ENCODE results near the gene ZNF516.

Gene ZNF516

DNA sequence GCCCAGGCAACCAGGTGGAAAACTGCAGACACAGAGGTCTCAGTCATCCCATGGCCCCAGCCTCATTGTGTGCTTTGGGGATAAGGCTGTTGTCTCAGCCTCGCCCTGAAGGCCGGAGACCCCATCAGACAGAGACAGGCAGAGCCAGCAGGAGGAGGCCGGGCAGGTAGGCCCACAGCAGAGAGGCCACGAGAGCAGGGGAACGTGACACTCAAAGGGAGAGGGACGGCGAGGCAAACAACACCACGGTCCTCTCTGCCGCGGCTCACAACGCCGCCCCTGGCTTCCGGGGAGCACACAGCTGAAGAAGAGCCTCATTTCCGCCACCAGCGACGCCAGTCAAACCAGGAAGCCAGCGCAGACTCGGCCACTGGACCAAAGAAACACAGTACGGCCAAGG is 103.3 kb downstream of the ZNF516 start:
- Histone ChIP-seq H3K27ac (no peak overlapping the region), H3K4me3 (ENCODE audit: low read depth, low read length) (no peak overlapping the region), H3K36me3 (replicated peaks) (no peaks in the 10 kb centered on the region), H3K27me3 (replicated peaks) (no peaks in the 10 kb centered on the region)
- TF ChIP-seq, protein P1, sequence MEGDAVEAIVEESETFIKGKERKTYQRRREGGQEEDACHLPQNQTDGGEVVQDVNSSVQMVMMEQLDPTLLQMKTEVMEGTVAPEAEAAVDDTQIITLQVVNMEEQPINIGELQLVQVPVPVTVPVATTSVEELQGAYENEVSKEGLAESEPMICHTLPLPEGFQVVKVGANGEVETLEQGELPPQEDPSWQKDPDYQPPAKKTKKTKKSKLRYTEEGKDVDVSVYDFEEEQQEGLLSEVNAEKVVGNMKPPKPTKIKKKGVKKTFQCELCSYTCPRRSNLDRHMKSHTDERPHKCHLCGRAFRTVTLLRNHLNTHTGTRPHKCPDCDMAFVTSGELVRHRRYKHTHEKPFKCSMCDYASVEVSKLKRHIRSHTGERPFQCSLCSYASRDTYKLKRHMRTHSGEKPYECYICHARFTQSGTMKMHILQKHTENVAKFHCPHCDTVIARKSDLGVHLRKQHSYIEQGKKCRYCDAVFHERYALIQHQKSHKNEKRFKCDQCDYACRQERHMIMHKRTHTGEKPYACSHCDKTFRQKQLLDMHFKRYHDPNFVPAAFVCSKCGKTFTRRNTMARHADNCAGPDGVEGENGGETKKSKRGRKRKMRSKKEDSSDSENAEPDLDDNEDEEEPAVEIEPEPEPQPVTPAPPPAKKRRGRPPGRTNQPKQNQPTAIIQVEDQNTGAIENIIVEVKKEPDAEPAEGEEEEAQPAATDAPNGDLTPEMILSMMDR (IDR thresholded peaks at IDR 0.05; ENCODE audit: low read depth, low read length, missing control alignments), result no peak
- in situ Hi-C loops (cut with HindIII; ENCODE audit: low pct_ligation_motif_present, low sequenced_read_pairs), result no loop called here
- no peak for DNase-seq

DNA sequence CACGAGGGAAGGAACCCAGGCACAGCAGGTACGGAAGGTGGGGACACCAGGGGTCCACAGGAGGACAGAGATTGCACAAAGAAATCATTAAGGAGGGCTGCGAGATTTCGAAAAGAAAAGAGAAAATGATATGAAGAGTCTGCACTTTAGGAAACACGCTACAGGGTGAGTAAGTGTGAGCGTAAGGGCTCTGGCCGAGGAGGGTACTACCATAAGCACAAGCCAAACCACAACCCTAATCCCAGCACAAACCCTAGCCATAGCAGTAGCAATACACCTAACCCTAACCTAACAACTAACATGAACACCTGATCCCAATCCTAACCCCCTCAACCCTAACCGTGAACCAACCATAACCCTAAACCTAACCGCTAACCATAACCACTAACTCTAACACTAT is 104.0 kb downstream of the ZNF516 start:
- Histone ChIP-seq H3K27me3 (replicated peaks) (no peaks in the 10 kb centered on the region), H3K4me3 (ENCODE audit: low read depth, low read length) (no peak overlapping the region), H3K27ac (no peak overlapping the region), H3K36me3 (replicated peaks) (no peaks in the 10 kb centered on the region)
- no peak for DNase-seq
- in situ Hi-C loops (cut with HindIII; ENCODE audit: low pct_ligation_motif_present, low sequenced_read_pairs), result no loop called here
- TF ChIP-seq, protein P1 (IDR thresholded peaks at IDR 0.05; ENCODE audit: low read depth, low read length, missing control alignments), result no peak

DNA sequence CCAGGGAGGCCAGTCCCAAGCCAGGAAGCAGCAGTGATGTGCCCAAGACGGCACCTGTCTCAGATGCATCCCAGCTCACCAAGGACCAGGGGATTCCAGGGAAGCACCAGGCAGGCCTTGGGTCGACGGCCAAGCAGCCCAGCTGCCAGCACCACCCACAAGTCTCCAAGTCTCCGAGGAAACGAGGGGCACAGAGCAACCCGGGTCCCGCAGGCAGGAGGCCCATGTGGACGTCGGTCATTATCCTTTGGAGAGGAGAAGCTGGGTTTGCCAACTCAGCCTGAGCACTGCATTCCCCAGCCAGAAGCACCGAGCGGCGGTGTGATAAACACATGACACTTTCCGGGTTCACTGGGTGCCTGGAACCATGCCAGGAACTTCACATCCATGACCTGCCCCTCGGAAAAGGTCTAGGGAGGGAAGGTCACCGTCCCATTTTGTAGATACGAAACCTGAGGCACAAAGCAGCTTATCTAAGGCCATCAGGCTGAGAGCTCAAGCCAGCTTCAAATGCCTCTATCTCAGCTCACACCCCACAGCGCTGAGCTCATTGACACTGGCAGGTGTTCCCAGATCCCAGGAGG is 104.5 kb downstream of the ZNF516 start:
- in situ Hi-C loops (cut with HindIII; ENCODE audit: low pct_ligation_motif_present, low sequenced_read_pairs), result no loop called here
- DNase-seq, result no peak
- TF ChIP-seq, protein P1 (IDR thresholded peaks at IDR 0.05; ENCODE audit: low read depth, low read length, missing control alignments), result no peak
- H3K4me3 ChIP-seq (ENCODE audit: low read depth, low read length), result no peak overlapping the region
- no peak overlapping the region for H3K27ac ChIP-seq
- no peaks in the 10 kb centered on the region for H3K27me3 ChIP-seq (replicated peaks)
- H3K36me3 ChIP-seq (replicated peaks), result no peaks in the 10 kb centered on the region

- H3K27ac ChIP-seq, result no peak overlapping the region
- in situ Hi-C loops (cut with HindIII; ENCODE audit: low pct_ligation_motif_present, low sequenced_read_pairs), result no loop called here
- TF ChIP-seq, protein P1 (IDR thresholded peaks at IDR 0.05; ENCODE audit: low read depth, low read length, missing control alignments), result no peak
- no peaks in the 10 kb centered on the region for H3K27me3 ChIP-seq (replicated peaks)
- no peaks in the 10 kb centered on the region for H3K36me3 ChIP-seq (replicated peaks)
- H3K4me3 ChIP-seq (ENCODE audit: low read depth, low read length), result no peak overlapping the region
- no peak for DNase-seq
These were observed 105.3 kb downstream of the ZNF516 start for GRCh38 chr18:76389716-76390115.

DNA sequence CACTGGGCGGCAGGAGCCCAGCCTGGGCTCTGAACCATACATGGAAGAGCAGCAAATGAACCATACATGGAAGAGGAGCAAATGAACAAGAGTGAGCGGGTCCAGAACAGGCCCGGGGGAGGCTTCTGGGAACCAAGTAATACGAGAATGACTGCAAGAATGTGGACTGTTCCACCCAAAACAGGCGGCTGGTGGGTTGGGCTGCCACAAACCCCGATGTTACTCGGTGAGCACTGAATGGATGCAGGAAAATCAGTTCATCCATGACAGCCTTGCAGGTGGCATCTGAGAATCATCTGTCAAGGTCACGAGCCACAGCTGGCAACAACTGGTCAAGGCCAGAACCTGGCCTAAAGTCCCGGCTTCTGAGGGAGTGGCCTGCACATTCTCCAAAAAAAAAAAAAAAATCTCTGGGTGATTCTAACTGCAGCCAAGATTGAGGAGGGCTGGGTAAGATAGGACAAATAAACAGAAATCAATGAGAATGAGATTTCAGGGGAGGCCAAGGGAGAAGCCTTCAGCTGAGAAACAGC is 106.1 kb downstream of the ZNF516 start:
- TF ChIP-seq, protein P1 (IDR thresholded peaks at IDR 0.05; ENCODE audit: low read depth, low read length, missing control alignments), result no peak
- no peaks in the 10 kb centered on the region for H3K27me3 ChIP-seq (replicated peaks)
- H3K36me3 ChIP-seq (replicated peaks), result no peaks in the 10 kb centered on the region
- DNase-seq, result no peak
- H3K4me3 ChIP-seq (ENCODE audit: low read depth, low read length), result no peak overlapping the region
- no peak overlapping the region for H3K27ac ChIP-seq
- in situ Hi-C loops (cut with HindIII; ENCODE audit: low pct_ligation_motif_present, low sequenced_read_pairs), result no loop called here

DNA sequence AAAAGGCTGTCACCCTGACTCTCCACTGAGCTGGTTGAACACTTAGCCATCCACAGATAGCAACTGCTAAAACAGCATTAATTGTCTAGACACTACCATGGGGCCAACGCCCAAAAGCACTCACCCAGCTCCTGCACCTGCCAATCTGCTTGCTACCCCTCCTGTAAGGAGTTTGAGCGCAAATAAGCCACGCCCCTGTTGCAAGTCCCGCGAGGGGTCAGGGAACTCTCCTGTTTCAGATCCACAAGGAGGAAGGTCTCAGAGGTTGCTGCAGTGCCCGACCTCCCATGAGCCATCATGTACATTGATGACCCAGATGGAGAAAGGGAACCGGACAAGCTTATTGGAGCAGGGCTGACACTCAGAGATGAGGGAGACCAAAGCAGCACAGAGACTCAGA is 106.8 kb downstream of the ZNF516 start:
- no peak for DNase-seq
- Histone ChIP-seq H3K27me3 (replicated peaks) (no peaks in the 10 kb centered on the region), H3K4me3 (ENCODE audit: low read depth, low read length) (no peak overlapping the region), H3K36me3 (replicated peaks) (no peaks in the 10 kb centered on the region), H3K27ac (no peak overlapping the region)
- TF ChIP-seq, protein P1 (IDR thresholded peaks at IDR 0.05; ENCODE audit: low read depth, low read length, missing control alignments), result no peak
- in situ Hi-C loops (cut with HindIII; ENCODE audit: low pct_ligation_motif_present, low sequenced_read_pairs), result no loop called here
